HL-60 (cell line): Measurements from ENCODE around the gene SORD.
"Not testable (repeated sequence)": the region's sequence is repeated elsewhere in the genome, so short reads cannot be mapped to it uniquely, and the experiment has no call there.

Source experiments
- DNase-seq, 2 experiments: peaks; one replicate each; pipeline ENCODE4 v3.0.0-alpha.2; 2010 to 2020; ENCODE audit warnings: low read depth in 1 of 2, low spot score in 1 of 2
- H3K27ac ChIP-seq: fragments of 250-450 bp; sonication (Bioruptor Pico); replicated peaks from 2 replicates; pipeline ENCODE4 v1.5.1; 2020; ENCODE audit warnings: mild to moderate bottlenecking, moderate library complexity
- H3K27me3 ChIP-seq: fragments of 250-450 bp; sonication (Bioruptor Pico); 2 replicates; pipeline ENCODE4 v1.5.1; 2021; ENCODE audit warnings: mild to moderate bottlenecking, moderate library complexity; ENCODE audit not compliant: insufficient read depth, poor library complexity, severe bottlenecking
- H3K4me3 ChIP-seq: replicated peaks from 2 replicates; pipeline ENCODE4 v1.5.1; 2011; ENCODE audit warnings: mild to moderate bottlenecking, control low read depth, low read length; ENCODE audit not compliant: insufficient read depth
- CTCF ChIP-seq: IDR thresholded peaks from one replicate; pipeline ENCODE4 v1.5.1; 2011; ENCODE audit warnings: low read length, control low read depth, inconsistent platforms; ENCODE audit not compliant: insufficient read depth
- GABPA ChIP-seq: IDR thresholded peaks from 2 replicates; pipeline ENCODE4 v1.6.1; 2012; ENCODE audit warnings: low read depth
- POLR2AphosphoS5 ChIP-seq: IDR thresholded peaks from 2 replicates; pipeline ENCODE4 v1.6.1; 2012; ENCODE audit warnings: low read depth
- REST ChIP-seq: IDR thresholded peaks from 2 replicates; pipeline ENCODE4 v1.6.1; 2012; ENCODE audit warnings: low read depth; ENCODE audit not compliant: insufficient replicate concordance
- SPI1 ChIP-seq: IDR thresholded peaks from 2 replicates; pipeline ENCODE4 v1.6.1; 2012; ENCODE audit warnings: low read depth, mild to moderate bottlenecking, borderline replicate concordance

Gene SORD

GRCh38 chr15:44999105-44999504, 23.9 kb upstream of the SORD start:
- no peak for DNase-seq
- Histone ChIP-seq H3K27ac (no peak overlapping the region), H3K4me3 (no peak overlapping the region), H3K27me3 (no peaks in the 10 kb centered on the region)
- TF ChIP-seq GABPA (no peak), CTCF (no peak), POLR2AphosphoS5 (no peak), REST (no peak), SPI1 (no peak)

GRCh38 chr15:45001180-45001579, 21.8 kb upstream of the SORD start:
- not testable (repeated sequence) for H3K4me3 ChIP-seq, H3K27me3 ChIP-seq, DNase-seq, H3K27ac ChIP-seq

- DNase-seq, H3K4me3 ChIP-seq, H3K27me3 ChIP-seq, H3K27ac ChIP-seq: not testable (repeated sequence)
Measured at GRCh38 chr15:45003731-45004410, 19.1 kb upstream of the SORD start.

GRCh38 chr15:45004590-45005175, 18.3 kb upstream of the SORD start:
- H3K27me3 ChIP-seq, H3K4me3 ChIP-seq, DNase-seq, H3K27ac ChIP-seq: not testable (repeated sequence)

GRCh38 chr15:45009046-45009445, 13.9 kb upstream of the SORD start:
- Histone ChIP-seq H3K27me3 (no peaks in the 10 kb centered on the region), H3K27ac (no peak overlapping the region), H3K4me3 (no peak overlapping the region)
- DNase-seq = no peak
- TF ChIP-seq GABPA (no peak), SPI1 (no peak), POLR2AphosphoS5 (no peak), REST (no peak), CTCF (no peak)

GRCh38 chr15:45015114-45015513, 7.9 kb upstream of the SORD start:
- not testable (repeated sequence) for H3K27ac ChIP-seq, H3K4me3 ChIP-seq, H3K27me3 ChIP-seq, DNase-seq

- not testable (repeated sequence) for H3K4me3 ChIP-seq, H3K27me3 ChIP-seq, DNase-seq, H3K27ac ChIP-seq
Measured at GRCh38 chr15:45020222-45020900, 2.6 kb upstream of the SORD start.

GRCh38 chr15:45020901-45021259, 2.1 kb upstream of the SORD start:
- H3K27ac ChIP-seq, H3K4me3 ChIP-seq, H3K27me3 ChIP-seq, DNase-seq: not testable (repeated sequence)
